Gastrocnemius medialis (tissue), 4 donors: ENCODE data around the gene SUGCT.

Source experiments
- CTCF ChIP-seq, 5 experiments: fragments of 450-650 bp in 3 of 5; fragments of 200-600 bp in 2 of 5; sonication (generic) in 2 of 5; IDR thresholded peaks in 4 of 5; conservative IDR thresholded peaks in 1 of 5; 1 replicate in 4 of 5; 2 replicates in 1 of 5; pipeline ENCODE4 v1.5.1; 2016 to 2019; ENCODE audit warnings: antibody characterized with exemption in 5 of 5, mild to moderate bottlenecking in 3 of 5, moderate library complexity in 3 of 5
- POLR2A ChIP-seq, 2 donors: fragments of 450-650 bp; IDR thresholded peaks; one replicate each; pipeline ENCODE4 v1.6.1; 2017; ENCODE audit warnings: antibody characterized with exemption in 2 of 2, mild to moderate bottlenecking in 2 of 2, moderate library complexity in 2 of 2

- TF ChIP-seq POLR2A (IDR thresholded peaks at IDR 0.05) (no peak), CTCF (IDR thresholded peaks at IDR 0.05 in 4 of 5, conservative IDR thresholded peaks at IDR 0.05 in 1 of 5) (no peak)
These were observed 648.0 kb downstream of the SUGCT start for GRCh38 chr7:40782836-40783235.
